HG02798 (cell line): ENCODE data around the gene LIME1.

Experiments used
- ATAC-seq: cut with Tn5 transposase; IDR thresholded peaks from one replicate; pipeline ENCODE4 v1.9.1; 2021; ENCODE audit warnings: mild to moderate bottlenecking; ENCODE audit not compliant: unreplicated experiment, poor library complexity

The LIME1 gene

GRCh38 chr20:63736893-63737694, 630 bp downstream of the LIME1 start:
- ATAC-seq: no peak

- ATAC-seq: no peak
These were observed 1.2 kb downstream of the LIME1 start for GRCh38 chr20:63737695-63737944.

GRCh38 chr20:63737945-63738686, 1.7 kb downstream of the LIME1 start:
- ATAC-seq: no peak

- no peak for ATAC-seq
These were observed 2.2 kb downstream of the LIME1 start for GRCh38 chr20:63738687-63739129.

- peak; percentile 65 for ATAC-seq
These were observed 2.9 kb downstream of the LIME1 start, which contains the start of gene SLC2A4RG for GRCh38 chr20:63739130-63740069. TSS of gene SLC2A4RG (plus strand) at chr20:63739776. CDS start at chr20:63739913, 137 bp downstream.

- peak; percentile 16 for ATAC-seq
These were observed 3.7 kb downstream of the LIME1 start for GRCh38 chr20:63740070-63740626.

GRCh38 chr20:63740627-63741353, 4.3 kb downstream of the LIME1 start:
- ATAC-seq: no peak

GRCh38 chr20:63741354-63741675, 4.9 kb downstream of the LIME1 start:
- no peak for ATAC-seq

- no peak for ATAC-seq
These were observed 5.4 kb downstream of the LIME1 start for GRCh38 chr20:63741676-63742380.

- no peak for ATAC-seq
These were observed 6.0 kb downstream of the LIME1 start for GRCh38 chr20:63742381-63743024.

- no peak for ATAC-seq
These were observed 6.9 kb downstream of the LIME1 start for GRCh38 chr20:63743210-63743970.

GRCh38 chr20:63744158-63744557, 7.7 kb downstream of the LIME1 start:
- no peak for ATAC-seq

- no peak for ATAC-seq
These were observed 8.3 kb downstream of the LIME1 start for GRCh38 chr20:63744574-63745423.

GRCh38 chr20:63745424-63745805, 9.0 kb downstream of the LIME1 start:
- ATAC-seq: no peak

- no peak for ATAC-seq
These were observed 9.7 kb downstream of the LIME1 start for GRCh38 chr20:63745961-63746731.

- ATAC-seq: no peak
These were observed 10.4 kb downstream of the LIME1 start for GRCh38 chr20:63746751-63747315.
